ENCODE data around the gene MEF2D. TPM values are rescaled to one million over a fixed set of nuclear protein-coding genes. Genes with fewer than 3 reads are reported as not detected.

Gene MEF2D
- total RNA-seq, 4 donors from 2014 or later = 8.4 to 101 (median 35.1) TPM

- intact Hi-C loops (cut with DNase I; ENCODE audit: low total_unique reads) = no loop called here
- no peak for DNase-seq
- H3K27me3 ChIP-seq = no peaks in the 10 kb centered on the region
- H3K4me3 ChIP-seq = no peak overlapping the region
- H3K9me3 ChIP-seq = no peaks in the 10 kb centered on the region
- TF ChIP-seq POLR2A (IDR thresholded peaks at IDR 0.05) (no peak), CTCF (IDR thresholded peaks at IDR 0.05) (no peak)
- H3K27ac ChIP-seq = peak overlapping the region; percentile 50 to 99
- no peaks in the 10 kb centered on the region for H3K36me3 ChIP-seq
- H3K4me1 ChIP-seq = peaks cover 11 to 18% of the 10 kb centered on the region in 2 donors
Observed at GRCh38 chr1:156461781-156462647, 38.6 kb downstream of the MEF2D start.

GRCh38 chr1:156461109-156461508 lies 39.5 kb downstream of the MEF2D start:
- H3K9me3 ChIP-seq = no peaks in the 10 kb centered on the region
- TF ChIP-seq POLR2A (IDR thresholded peaks at IDR 0.05) (no peak), CTCF (IDR thresholded peaks at IDR 0.05) (no peak)
- peaks cover 7 to 11% of the 10 kb centered on the region in 2 donors for H3K4me1 ChIP-seq
- DNase-seq = no peak
- no peaks in the 10 kb centered on the region for H3K27me3 ChIP-seq
- no peaks in the 10 kb centered on the region for H3K36me3 ChIP-seq
- H3K4me3 ChIP-seq = no peak overlapping the region
- H3K27ac ChIP-seq = peak overlapping the region; percentile 50 to 99
- intact Hi-C loops (cut with DNase I; ENCODE audit: low total_unique reads) = no loop called here

GRCh38 chr1:156460525-156460924 lies 40.0 kb downstream of the MEF2D start:
- Histone ChIP-seq H3K4me3 (no peak overlapping the region), H3K27ac (peak overlapping the region; percentile 50 to 99), H3K27me3 (no peaks in the 10 kb centered on the region), H3K36me3 (no peaks in the 10 kb centered on the region), H3K4me1 (peaks cover 7 to 9% of the 10 kb centered on the region in 2 donors), H3K9me3 (no peaks in the 10 kb centered on the region)
- TF ChIP-seq POLR2A (IDR thresholded peaks at IDR 0.05) (no peak), CTCF (IDR thresholded peaks at IDR 0.05) (no peak)
- intact Hi-C loops (cut with DNase I; ENCODE audit: low total_unique reads) = no loop called here
- DNase-seq = no peak

- no peak for DNase-seq
- no peak overlapping the region for H3K4me3 ChIP-seq
- H3K27me3 ChIP-seq = no peaks in the 10 kb centered on the region
- H3K36me3 ChIP-seq = no peaks in the 10 kb centered on the region
- peak overlapping the region; percentile 98 to 99 for H3K27ac ChIP-seq
- peaks cover 0 to 7% of the 10 kb centered on the region in 2 donors for H3K4me1 ChIP-seq
- no peaks in the 10 kb centered on the region for H3K9me3 ChIP-seq
- intact Hi-C loops (cut with DNase I; ENCODE audit: low total_unique reads) = loop anchor here (10.0 kb wide), 1 partner anchor 147 kb away; the partner anchor contains the start of gene GPATCH4
- no peak for TF ChIP-seq CTCF (IDR thresholded peaks at IDR 0.05)
- no peak for TF ChIP-seq POLR2A (IDR thresholded peaks at IDR 0.05)
Observed at GRCh38 chr1:156458181-156458503, 42.4 kb downstream of the MEF2D start.

All from uterus (tissue), 4 donors.